Measurements from ENCODE around the gene CAMK2A. TPM values are rescaled to one million over a fixed set of nuclear protein-coding genes. Genes with fewer than 3 reads are reported as not detected.
"Not testable (repeated sequence)": the region's sequence is repeated elsewhere in the genome, so short reads cannot be mapped to it uniquely, and the experiment has no call there.

Gene CAMK2A
- total RNA-seq, 2 experiments from 2014 or later, result not detected

DNA sequence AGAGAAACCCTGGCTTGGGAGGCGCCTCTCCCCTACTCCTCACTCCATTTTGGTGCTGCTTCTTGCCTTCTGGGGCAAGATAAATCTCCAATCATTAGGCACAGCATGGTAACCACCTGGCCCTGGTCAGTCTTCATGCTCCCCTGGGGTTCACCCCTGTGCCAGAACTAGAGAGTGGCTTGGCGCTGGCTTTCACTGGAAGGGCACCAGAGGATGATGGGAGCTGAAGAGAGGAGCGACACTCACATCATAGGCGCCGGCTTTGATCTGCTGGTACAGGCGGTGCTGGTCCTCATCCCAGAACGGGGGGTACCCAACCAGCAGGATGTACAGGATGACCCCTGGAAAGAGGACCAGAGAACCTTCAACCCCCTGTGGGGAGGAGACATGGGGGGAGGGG lies 38.1 kb downstream of the CAMK2A start:
- no peak for DNase-seq (ENCODE audit: low spot score)
- no TSS peak for BruUV-seq (replicated peaks)
- POLR2A ChIA-PET, result interaction anchor here (0.7 to 1.0 kb wide), 2 partner anchors 10 to 260 kb away, joined by 3 read pairs; no protein-coding TSS in a partner anchor

GRCh38 chr5:150249744-150250143 lies 39.8 kb downstream of the CAMK2A start:
- TF ChIP-seq CTCF (conservative IDR thresholded peaks at IDR 0.05; ENCODE audit: low read length), result no peak
- Histone ChIP-seq H3K9me3 (ENCODE audit: low read length) (no peaks in the 10 kb centered on the region), H3K4me2 (ENCODE audit: low read length) (no peak overlapping the region), H3K27ac (ENCODE audit: low read depth, low read length, poor library complexity, severe bottlenecking) (no peak overlapping the region), H2AFZ (ENCODE audit: low read length) (no peak overlapping the region), H4K20me1 (ENCODE audit: insufficient read depth, low read length) (no peaks in the 10 kb centered on the region), H3K4me1 (ENCODE audit: insufficient read depth, low read length, poor library complexity, severe bottlenecking) (no peaks in the 10 kb centered on the region), H3K79me2 (ENCODE audit: insufficient read depth, low read depth, low read length) (no peaks in the 10 kb centered on the region), H3K36me3 (ENCODE audit: insufficient read depth, low read length) (no peaks in the 10 kb centered on the region), H3K4me3 (ENCODE audit: low read depth, low read length, poor library complexity, severe bottlenecking) (no peak overlapping the region), H3K9me2 (ENCODE audit: insufficient read depth, low read length) (no peaks in the 10 kb centered on the region)
- no peak for DNase-seq (ENCODE audit: low spot score)
- CTCF ChIA-PET (ENCODE audit: unreplicated experiment), result no interaction called here
- intact Hi-C loops (cut with micrococcal nuclease; ENCODE audit: unreplicated experiment), result no loop called here
- POLR2A ChIA-PET, result no interaction called here
- BruUV-seq (replicated peaks), result no TSS peak

More for the DNA sequence above, 38.1 kb downstream of the CAMK2A start:
- Histone ChIP-seq H2AFZ (ENCODE audit: low read length) (no peak overlapping the region), H4K20me1 (ENCODE audit: insufficient read depth, low read length) (no peaks in the 10 kb centered on the region), H3K27ac (ENCODE audit: low read depth, low read length, poor library complexity, severe bottlenecking) (no peak overlapping the region), H3K79me2 (ENCODE audit: insufficient read depth, low read depth, low read length) (no peaks in the 10 kb centered on the region), H3K9me2 (ENCODE audit: insufficient read depth, low read length) (no peaks in the 10 kb centered on the region), H3K4me1 (ENCODE audit: insufficient read depth, low read length, poor library complexity, severe bottlenecking) (no peaks in the 10 kb centered on the region), H3K36me3 (ENCODE audit: insufficient read depth, low read length) (no peaks in the 10 kb centered on the region), H3K9me3 (ENCODE audit: low read length) (no peaks in the 10 kb centered on the region), H3K4me2 (ENCODE audit: low read length) (no peak overlapping the region), H3K4me3 (ENCODE audit: low read depth, low read length, poor library complexity, severe bottlenecking) (no peak overlapping the region)
- no peak for TF ChIP-seq EZH2phosphoT487 (IDR thresholded peaks at IDR 0.05; ENCODE audit: borderline replicate concordance, low read depth, low read length)
- no peak for TF ChIP-seq CTCF (conservative IDR thresholded peaks at IDR 0.05; ENCODE audit: low read length)
- intact Hi-C loops (cut with micrococcal nuclease; ENCODE audit: unreplicated experiment), result no loop called here
- CTCF ChIA-PET (ENCODE audit: unreplicated experiment), result no interaction called here

- Histone ChIP-seq H2AFZ (ENCODE audit: low read length) (no peak overlapping the region), H3K4me3 (ENCODE audit: low read depth, low read length, poor library complexity, severe bottlenecking) (no peak overlapping the region), H3K4me2 (ENCODE audit: low read length) (no peak overlapping the region), H3K9me2 (ENCODE audit: insufficient read depth, low read length) (no peaks in the 10 kb centered on the region), H3K27ac (ENCODE audit: low read depth, low read length, poor library complexity, severe bottlenecking) (no peak overlapping the region), H4K20me1 (ENCODE audit: insufficient read depth, low read length) (no peaks in the 10 kb centered on the region), H3K79me2 (ENCODE audit: insufficient read depth, low read depth, low read length) (no peaks in the 10 kb centered on the region), H3K4me1 (ENCODE audit: insufficient read depth, low read length, poor library complexity, severe bottlenecking) (no peaks in the 10 kb centered on the region), H3K36me3 (ENCODE audit: insufficient read depth, low read length) (no peaks in the 10 kb centered on the region), H3K9me3 (ENCODE audit: low read length) (no peaks in the 10 kb centered on the region)
- intact Hi-C loops (cut with micrococcal nuclease; ENCODE audit: unreplicated experiment), result no loop called here
- CTCF ChIA-PET (ENCODE audit: unreplicated experiment), result no interaction called here
- DNase-seq (ENCODE audit: low spot score), result no peak
- no peak for TF ChIP-seq CTCF (conservative IDR thresholded peaks at IDR 0.05; ENCODE audit: low read length)
- no peak for TF ChIP-seq EZH2phosphoT487 (IDR thresholded peaks at IDR 0.05; ENCODE audit: borderline replicate concordance, low read depth, low read length)
- POLR2A ChIA-PET, result no interaction called here
- BruUV-seq (replicated peaks), result no TSS peak
These were observed 40.6 kb downstream of the CAMK2A start for GRCh38 chr5:150248946-150249345.

GRCh38 chr5:150248493-150248892 lies 41.1 kb downstream of the CAMK2A start:
- H3K79me2 ChIP-seq (ENCODE audit: insufficient read depth, low read depth, low read length); BruUV-seq (replicated peaks); H3K27ac ChIP-seq (ENCODE audit: low read depth, low read length, poor library complexity, severe bottlenecking); H3K36me3 ChIP-seq (ENCODE audit: insufficient read depth, low read length); CTCF ChIA-PET (ENCODE audit: unreplicated experiment); H3K4me3 ChIP-seq (ENCODE audit: low read depth, low read length, poor library complexity, severe bottlenecking); H3K4me1 ChIP-seq (ENCODE audit: insufficient read depth, low read length, poor library complexity, severe bottlenecking); H4K20me1 ChIP-seq (ENCODE audit: insufficient read depth, low read length); H3K4me2 ChIP-seq (ENCODE audit: low read length); H3K9me3 ChIP-seq (ENCODE audit: low read length); intact Hi-C loops (cut with micrococcal nuclease; ENCODE audit: unreplicated experiment); DNase-seq (ENCODE audit: low spot score); H3K9me2 ChIP-seq (ENCODE audit: insufficient read depth, low read length); H2AFZ ChIP-seq (ENCODE audit: low read length); POLR2A ChIA-PET: not testable (repeated sequence)
